SK-N-MC (cell line): ENCODE measurements around the gene TOM1L1.

ENCODE experiments used
- DNase-seq: peaks from one replicate; pipeline ENCODE4 v3.0.0-alpha.2; 2011; ENCODE audit warnings: low read depth, low spot score
- H3K27ac ChIP-seq: fragments of 200-600 bp; sonication (generic); 2 replicates; pipeline ENCODE4 v1.5.1; 2016; ENCODE audit warnings: mixed run types
- H3K36me3 ChIP-seq: fragments of 200-600 bp; sonication (generic); 2 replicates; pipeline ENCODE4 v1.6.1; 2017; ENCODE audit warnings: antibody characterized with exemption, low read length, mixed read lengths; ENCODE audit not compliant: insufficient read depth
- H3K4me3 ChIP-seq: fragments of 200-600 bp; sonication (generic); 2 replicates; pipeline ENCODE4 v1.5.1; 2016
- H3K9ac ChIP-seq: fragments of 200-600 bp; sonication (generic); 2 replicates; pipeline ENCODE4 v1.8.0; 2017; ENCODE audit warnings: mixed run types, mixed read lengths; ENCODE audit not compliant: insufficient read length
- H3K9me3 ChIP-seq: fragments of 200-600 bp; sonication (generic); 2 replicates; pipeline ENCODE4 v1.6.1; 2017; ENCODE audit warnings: low read depth, mild to moderate bottlenecking, antibody characterized with exemption, low read length, moderate library complexity, mixed read lengths
- EZH2 ChIP-seq: fragments of 200-600 bp; sonication (generic); IDR thresholded peaks from one replicate; pipeline ENCODE4 v1.6.1; 2017; ENCODE audit warnings: antibody characterized with exemption
- FOXP2 ChIP-seq: optimal IDR thresholded peaks from 2 replicates; pipeline ENCODE3; 2011; ENCODE audit warnings: mild to moderate bottlenecking, moderate library complexity; ENCODE audit not compliant: insufficient read depth; ENCODE audit errors: extremely low read length, control extremely low read depth
- POLR2AphosphoS5 ChIP-seq: IDR thresholded peaks from 2 replicates; pipeline ENCODE4 v1.6.1; 2012; ENCODE audit warnings: mild to moderate bottlenecking, low read depth, low read length, borderline replicate concordance

Gene TOM1L1

GRCh38 chr17:55004484-55004883 lies 103.8 kb downstream of the TOM1L1 start:
- H3K9ac ChIP-seq: no peak overlapping the region

GRCh38 chr17:55005520-55005919 lies 104.9 kb downstream of the TOM1L1 start:
- peak; percentile 16 for DNase-seq

More at GRCh38 chr17:55004484-55004883, 103.8 kb downstream of the TOM1L1 start:
- no peak overlapping the region for H3K27ac ChIP-seq
- H3K4me3 ChIP-seq: no peak overlapping the region
- no peak for TF ChIP-seq POLR2AphosphoS5
- TF ChIP-seq FOXP2: no peak
- no peak for TF ChIP-seq EZH2
- peaks cover 22% of the 10 kb centered on the region for H3K36me3 ChIP-seq
- no peaks in the 10 kb centered on the region for H3K9me3 ChIP-seq
- no peak for DNase-seq

More at GRCh38 chr17:55005520-55005919, 104.9 kb downstream of the TOM1L1 start:
- Histone ChIP-seq H3K4me3 (no peak overlapping the region), H3K9ac (no peak overlapping the region), H3K36me3 (peaks cover 18% of the 10 kb centered on the region; the same call in 1 of the 2 replicates), H3K9me3 (no peaks in the 10 kb centered on the region), H3K27ac (no peak overlapping the region)
- no peak for TF ChIP-seq POLR2AphosphoS5
- TF ChIP-seq EZH2: no peak
- TF ChIP-seq FOXP2: no peak
